Measurements from ENCODE around the gene SASH1.
A peak's percentile ranks its signal among the peaks of the same experiment; 100 is the strongest.

DNA sequence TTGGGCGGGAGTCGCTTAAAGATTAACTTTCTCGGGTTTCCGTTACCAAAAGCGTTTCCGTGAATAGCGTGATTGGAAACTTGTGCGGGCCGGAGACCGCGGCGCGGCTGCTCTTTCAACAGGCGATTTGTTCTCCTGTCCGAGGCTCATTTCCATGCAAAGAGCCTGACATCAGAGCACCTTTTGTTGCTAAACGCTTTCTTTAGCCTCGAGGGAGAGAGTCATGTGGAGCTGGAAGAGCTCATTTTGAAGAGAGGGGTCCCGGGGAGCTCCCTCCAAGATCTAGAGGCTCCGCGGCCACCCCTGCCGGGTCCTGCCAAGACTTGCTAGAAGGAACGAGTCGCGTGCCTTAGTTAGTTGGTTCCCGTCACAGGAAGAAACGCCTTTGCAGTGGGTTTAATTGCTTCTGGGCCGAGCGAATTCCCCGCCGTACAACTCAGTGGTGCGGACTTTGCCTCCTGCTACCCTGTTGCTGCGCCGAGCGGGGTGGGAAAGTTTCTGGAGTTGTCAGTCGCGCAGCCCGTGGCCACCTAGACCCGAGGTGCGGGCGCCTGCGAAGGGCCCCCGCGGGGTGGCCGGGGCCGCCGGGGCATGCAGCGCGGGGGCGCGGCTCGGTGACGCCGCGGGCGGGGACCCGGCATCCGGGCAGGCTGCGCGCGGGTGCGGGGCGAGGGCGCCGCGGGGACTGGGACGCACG lies at the start of gene SASH1:
- no peak for TF ChIP-seq CTCF (IDR thresholded peaks at IDR 0.05)
- TF ChIP-seq USF2 (CRISPR knock-in tag; IDR thresholded peaks at IDR 0.05) = peak; percentile 72
- TF ChIP-seq MYBL2 (CRISPR knock-in tag; IDR thresholded peaks at IDR 0.05) = no peak
- TF ChIP-seq FOXK1 (CRISPR knock-in tag; IDR thresholded peaks at IDR 0.05) = peak; percentile 15; the same call in 1 of the 2 replicates
- TF ChIP-seq JUN (CRISPR knock-in tag; IDR thresholded peaks at IDR 0.05) = no peak
- TF ChIP-seq, protein P1, sequence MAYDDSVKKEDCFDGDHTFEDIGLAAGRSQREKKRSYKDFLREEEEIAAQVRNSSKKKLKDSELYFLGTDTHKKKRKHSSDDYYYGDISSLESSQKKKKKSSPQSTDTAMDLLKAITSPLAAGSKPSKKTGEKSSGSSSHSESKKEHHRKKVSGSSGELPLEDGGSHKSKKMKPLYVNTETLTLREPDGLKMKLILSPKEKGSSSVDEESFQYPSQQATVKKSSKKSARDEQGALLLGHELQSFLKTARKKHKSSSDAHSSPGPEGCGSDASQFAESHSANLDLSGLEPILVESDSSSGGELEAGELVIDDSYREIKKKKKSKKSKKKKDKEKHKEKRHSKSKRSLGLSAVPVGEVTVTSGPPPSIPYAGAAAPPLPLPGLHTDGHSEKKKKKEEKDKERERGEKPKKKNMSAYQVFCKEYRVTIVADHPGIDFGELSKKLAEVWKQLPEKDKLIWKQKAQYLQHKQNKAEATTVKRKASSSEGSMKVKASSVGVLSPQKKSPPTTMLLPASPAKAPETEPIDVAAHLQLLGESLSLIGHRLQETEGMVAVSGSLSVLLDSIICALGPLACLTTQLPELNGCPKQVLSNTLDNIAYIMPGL (CRISPR knock-in tag; IDR thresholded peaks at IDR 0.05) = no peak
- no peak for TF ChIP-seq SMAD3 (CRISPR knock-in tag; IDR thresholded peaks at IDR 0.05; ENCODE audit: borderline replicate concordance)
- peak; percentile 50 for TF ChIP-seq MAX (CRISPR knock-in tag; IDR thresholded peaks at IDR 0.05)

Data from WTC11 (cell line).